Esophagus muscularis mucosa (tissue), 4 donors: ENCODE data around the gene AFAP1L2.

ENCODE experiments used
- CTCF ChIP-seq, 3 experiments: fragments of 200-600 bp in 2 of 3; fragments of 450-650 bp in 1 of 3; sonication (generic) in 2 of 3; IDR thresholded peaks; one replicate each; pipeline ENCODE4 v1.5.1; 2017 to 2019; ENCODE audit warnings: antibody characterized with exemption in 3 of 3, mild to moderate bottlenecking in 2 of 3, moderate library complexity in 1 of 3
- EP300 ChIP-seq: sonication (generic); formaldehyde crosslinking; IDR thresholded peaks from one replicate; pipeline ENCODE4 v1.6.1; 2017; ENCODE audit warnings: antibody characterized with exemption
- POLR2A ChIP-seq: fragments of 450-650 bp; IDR thresholded peaks from one replicate; pipeline ENCODE4 v1.6.1; 2017; ENCODE audit warnings: antibody characterized with exemption, moderate library complexity, mild to moderate bottlenecking, low read depth

- no peak for TF ChIP-seq POLR2A
- no peak for TF ChIP-seq EP300
- TF ChIP-seq CTCF (IDR thresholded peaks at IDR 0.05) = no peak
Measured at GRCh38 chr10:114326795-114327194, 77.5 kb downstream of the AFAP1L2 start.
